ENCODE measurements around the gene ACOX1.

Gene ACOX1

GRCh38 chr17:75895370-75896155, 83.4 kb downstream of the ACOX1 start:
- Mint-ChIP-seq H3K9me3 (no peaks in the 10 kb centered on the region), H3K4me1 (ENCODE audit: low read depth) (peaks cover 19% of the 10 kb centered on the region), H3K36me3 (ENCODE audit: low read depth) (peaks cover 33% of the 10 kb centered on the region), H3K27me3 (ENCODE audit: low read depth) (no peaks in the 10 kb centered on the region), H3K27ac (peak overlapping the region; percentile 74), H3K4me3 (peak overlapping the region; percentile 89)
- DNase-seq (ENCODE audit: low spot score) = no peak

GRCh38 chr17:75894049-75894733, 84.8 kb downstream of the ACOX1 start:
- H3K27me3 Mint-ChIP-seq (ENCODE audit: low read depth) = no peaks in the 10 kb centered on the region
- DNase-seq (ENCODE audit: low spot score) = no peak
- no peaks in the 10 kb centered on the region for H3K9me3 Mint-ChIP-seq
- peak overlapping the region; percentile 30 for H3K4me3 Mint-ChIP-seq
- H3K27ac Mint-ChIP-seq = peak overlapping the region; percentile 56
- H3K36me3 Mint-ChIP-seq (ENCODE audit: low read depth) = peaks cover 28% of the 10 kb centered on the region
- peaks cover 19% of the 10 kb centered on the region for H3K4me1 Mint-ChIP-seq (ENCODE audit: low read depth)

GRCh38 chr17:75893305-75894048, 85.5 kb downstream of the ACOX1 start:
- H3K36me3 Mint-ChIP-seq (ENCODE audit: low read depth) = peaks cover 21% of the 10 kb centered on the region
- peaks cover 19% of the 10 kb centered on the region for H3K4me1 Mint-ChIP-seq (ENCODE audit: low read depth)
- no peaks in the 10 kb centered on the region for H3K9me3 Mint-ChIP-seq
- H3K4me3 Mint-ChIP-seq = peak overlapping the region; percentile 30
- no peak for DNase-seq (ENCODE audit: low spot score)
- H3K27me3 Mint-ChIP-seq (ENCODE audit: low read depth) = no peaks in the 10 kb centered on the region
- peak overlapping the region; percentile 56 for H3K27ac Mint-ChIP-seq

DNA sequence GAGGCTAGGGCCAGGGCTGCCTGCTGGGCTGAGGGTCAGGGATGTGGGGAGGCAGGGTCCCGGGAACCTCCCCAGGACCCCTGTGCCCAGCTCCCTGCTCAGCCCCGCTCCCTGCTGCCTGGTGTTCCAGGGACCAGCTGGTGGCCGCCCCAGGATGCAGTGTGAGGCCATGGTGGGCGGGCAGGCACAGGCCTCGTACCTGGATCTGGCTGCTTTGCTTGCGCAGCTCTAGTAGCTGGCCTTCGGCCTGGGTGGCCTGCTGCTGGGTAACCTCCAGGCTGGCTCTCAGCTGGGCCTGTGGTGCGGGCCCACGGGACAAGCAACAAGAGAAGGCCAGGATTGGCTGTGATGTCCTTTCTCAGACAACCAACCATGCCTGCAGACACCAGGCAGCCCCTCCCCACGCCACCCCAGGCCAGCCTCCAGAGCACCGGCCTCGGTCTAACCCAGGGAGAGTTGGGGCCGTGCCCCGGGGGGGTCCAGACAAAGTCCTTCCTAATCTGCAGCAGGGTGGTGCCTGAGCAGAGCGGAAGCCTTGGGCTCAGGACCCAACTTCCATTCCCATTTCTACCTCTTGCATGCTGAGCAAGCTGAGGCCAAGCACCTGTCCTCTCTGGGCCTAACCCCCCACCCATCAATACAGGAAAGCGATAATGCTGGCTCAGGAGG, 86.3 kb downstream of the ACOX1 start:
- no peak overlapping the region for H3K4me3 Mint-ChIP-seq
- H3K27me3 Mint-ChIP-seq (ENCODE audit: low read depth) = no peaks in the 10 kb centered on the region

GRCh38 chr17:75891605-75892555, 87.1 kb downstream of the ACOX1 start:
- no peaks in the 10 kb centered on the region for H3K9me3 Mint-ChIP-seq
- no peak overlapping the region for H3K4me3 Mint-ChIP-seq
- H3K4me1 Mint-ChIP-seq (ENCODE audit: low read depth) = peaks cover 14% of the 10 kb centered on the region
- DNase-seq (ENCODE audit: low spot score) = no peak
- no peaks in the 10 kb centered on the region for H3K27me3 Mint-ChIP-seq (ENCODE audit: low read depth)
- peaks cover 19% of the 10 kb centered on the region for H3K36me3 Mint-ChIP-seq (ENCODE audit: low read depth)
- no peak overlapping the region for H3K27ac Mint-ChIP-seq

More for the DNA sequence above, 86.3 kb downstream of the ACOX1 start:
- no peak for DNase-seq (ENCODE audit: low spot score)
- Mint-ChIP-seq H3K9me3 (no peaks in the 10 kb centered on the region), H3K4me1 (ENCODE audit: low read depth) (peaks cover 19% of the 10 kb centered on the region), H3K27ac (no peak overlapping the region), H3K36me3 (ENCODE audit: low read depth) (peaks cover 19% of the 10 kb centered on the region)
